Endodermal cell (in vitro differentiated cells): Measurements from ENCODE around the gene CALML3. TPM values are rescaled to one million over a fixed set of nuclear protein-coding genes. Genes with fewer than 3 reads are reported as not detected.
A peak's percentile ranks its signal among the peaks of the same experiment; 100 is the strongest.

ENCODE experiments used
- DNase-seq: peaks from one replicate; pipeline ENCODE4 v3.0.0-alpha.2; 2017
- H3K27ac ChIP-seq: 2 replicates; pipeline ENCODE4 v1.5.1; 2013; ENCODE audit warnings: mild to moderate bottlenecking, low read depth, low read length, moderate library complexity
- H3K27me3 ChIP-seq: 2 replicates; pipeline ENCODE4 v1.6.1; 2013; ENCODE audit warnings: mild to moderate bottlenecking, low read length, moderate library complexity; ENCODE audit not compliant: insufficient read depth, control insufficient read depth, poor library complexity, severe bottlenecking
- H3K36me3 ChIP-seq: 2 replicates; pipeline ENCODE4 v1.7.0; 2013; ENCODE audit warnings: mild to moderate bottlenecking, low read length, moderate library complexity; ENCODE audit not compliant: control insufficient read depth, insufficient read depth
- H3K4me1 ChIP-seq: one replicate; pipeline ENCODE4 v1.7.0; 2013; ENCODE audit warnings: low read length; ENCODE audit not compliant: control insufficient read depth, insufficient read depth
- H3K4me3 ChIP-seq: 2 replicates; pipeline ENCODE4 v1.5.1; 2013; ENCODE audit warnings: mild to moderate bottlenecking, low read length, moderate library complexity
- H3K9ac ChIP-seq: 2 replicates; pipeline ENCODE4 v1.6.1; 2013; ENCODE audit warnings: mild to moderate bottlenecking, low read length, moderate library complexity; ENCODE audit not compliant: poor library complexity, severe bottlenecking; ENCODE audit errors: extremely low read depth
- H3K9me3 ChIP-seq: 2 replicates; pipeline ENCODE4 v1.6.1; 2013; ENCODE audit warnings: mild to moderate bottlenecking, low read length, moderate library complexity; ENCODE audit not compliant: control insufficient read depth
- H3K27ac Mint-ChIP-seq: 2 replicates; pipeline ENCODE4 v1.8.0; 2020; ENCODE audit warnings: mixed read lengths
- H3K27me3 Mint-ChIP-seq: 2 replicates; pipeline ENCODE4 v1.8.0; 2021; ENCODE audit warnings: mild to moderate bottlenecking, mixed read lengths; ENCODE audit not compliant: insufficient read depth
- H3K36me3 Mint-ChIP-seq: 2 replicates; pipeline ENCODE4 v1.8.0; 2020; ENCODE audit warnings: low read depth, mixed read lengths
- H3K4me1 Mint-ChIP-seq: 2 replicates; pipeline ENCODE4 v1.8.0; 2020; ENCODE audit warnings: mixed read lengths
- H3K4me3 Mint-ChIP-seq: 2 replicates; pipeline ENCODE4 v1.8.0; 2020; ENCODE audit warnings: mild to moderate bottlenecking, moderate library complexity, mixed read lengths
- H3K9me3 Mint-ChIP-seq: 2 replicates; pipeline ENCODE4 v1.8.0; 2020; ENCODE audit warnings: mild to moderate bottlenecking, mixed read lengths
- CTCF ChIP-seq: fragments of 200-600 bp; sonication (generic); conservative IDR thresholded peaks from 2 replicates; pipeline ENCODE4 v1.5.0; 2021; ENCODE audit warnings: antibody characterized with exemption, mild to moderate bottlenecking
- WGBS, 2 experiments: methylation state at CpG; one replicate each; pipeline versions ENCODE4 v1.1.5 to v1.1.7; 2013; ENCODE audit warnings: missing lambda C conversion rate in 2 of 2, mixed read lengths in 1 of 2; ENCODE audit not compliant: insufficient coverage in 1 of 2, insufficient read length in 1 of 2; 5-methylcytosine and 5-hydroxymethylcytosine counted together
- total RNA-seq, 2 donors: library from RNA; stranded (reverse); fragmentation: NEBNext Ultra II Directional in 1 of 2; extraction: Animal tissue kit (Norgen Biotek cat#: 25700) in 1 of 2; gene quantifications; 2 replicates in 1 of 2; 3 replicates in 1 of 2; pipeline ENCODE4 v1.2.1, GENCODE V29; 2021

CALML3 gene
- total RNA-seq, 2 donors from 2014 or later = not detected

- H3K4me1 Mint-ChIP-seq = peaks cover 6% of the 10 kb centered on the region
- no peaks in the 10 kb centered on the region for H3K36me3 ChIP-seq
- H3K9me3 Mint-ChIP-seq = peaks cover 15% of the 10 kb centered on the region
- peak; percentile 41 for DNase-seq
- no peak for TF ChIP-seq CTCF
- 91 to 94% methylated on average over 5 to 11 of the region's 11 CpGs for WGBS, 2 experiments
- H3K27me3 Mint-ChIP-seq = no peaks in the 10 kb centered on the region
- no peaks in the 10 kb centered on the region for H3K4me1 ChIP-seq
- no peaks in the 10 kb centered on the region for H3K27me3 ChIP-seq
- H3K27ac ChIP-seq = no peak overlapping the region
- H3K4me3 ChIP-seq = no peak overlapping the region
- no peak overlapping the region for H3K9ac ChIP-seq
- H3K27ac Mint-ChIP-seq = no peak overlapping the region
- no peaks in the 10 kb centered on the region for H3K36me3 Mint-ChIP-seq
- H3K4me3 Mint-ChIP-seq = no peak overlapping the region
- peaks cover 11% of the 10 kb centered on the region for H3K9me3 ChIP-seq
These were observed 776 bp upstream of the CALML3 start for GRCh38 chr10:5523796-5524574.

GRCh38 chr10:5525561-5526341, 990 bp downstream of the CALML3 start:
- TF ChIP-seq CTCF = no peak
- Mint-ChIP-seq H3K27me3 (peaks cover 1% of the 10 kb centered on the region), H3K4me1 (peaks cover 6% of the 10 kb centered on the region), H3K4me3 (no peak overlapping the region), H3K9me3 (peaks cover under 1% of the 10 kb centered on the region), H3K27ac (no peak overlapping the region), H3K36me3 (no peaks in the 10 kb centered on the region)
- H3K27me3 ChIP-seq = no peaks in the 10 kb centered on the region
- no peaks in the 10 kb centered on the region for H3K36me3 ChIP-seq
- no peaks in the 10 kb centered on the region for H3K9me3 ChIP-seq
- WGBS, 2 experiments = 90% methylated on average over 22 to 34 of the region's 34 CpGs
- peak; percentile 40 for DNase-seq
- H3K9ac ChIP-seq = no peak overlapping the region
- H3K4me3 ChIP-seq = no peak overlapping the region
- no peak overlapping the region for H3K27ac ChIP-seq
- no peaks in the 10 kb centered on the region for H3K4me1 ChIP-seq

GRCh38 chr10:5526691-5527331, 2.0 kb downstream of the CALML3 start:
- Histone ChIP-seq H3K4me1 (no peaks in the 10 kb centered on the region), H3K9ac (no peak overlapping the region), H3K27ac (no peak overlapping the region), H3K9me3 (no peaks in the 10 kb centered on the region), H3K4me3 (no peak overlapping the region), H3K27me3 (no peaks in the 10 kb centered on the region), H3K36me3 (no peaks in the 10 kb centered on the region)
- Mint-ChIP-seq H3K4me3 (no peak overlapping the region), H3K27me3 (peaks cover 1% of the 10 kb centered on the region), H3K9me3 (no peaks in the 10 kb centered on the region), H3K36me3 (no peaks in the 10 kb centered on the region), H3K4me1 (peaks cover 6% of the 10 kb centered on the region), H3K27ac (no peak overlapping the region)
- WGBS, 2 experiments = 87 to 95% methylated on average over 3 to 8 of the region's 8 CpGs
- peak; percentile 39 for DNase-seq
- TF ChIP-seq CTCF = no peak
